ENCODE results near the gene NDFIP1. TPM values are rescaled to one million over a fixed set of nuclear protein-coding genes. Genes with fewer than 3 reads are reported as not detected.

Gene NDFIP1
- total and polyA plus RNA-seq, 2 of the 8 experiments (the other 6 are each of a cell fraction or from before 2014, with no cell fraction given): 8.8 to 27.1 TPM

DNA sequence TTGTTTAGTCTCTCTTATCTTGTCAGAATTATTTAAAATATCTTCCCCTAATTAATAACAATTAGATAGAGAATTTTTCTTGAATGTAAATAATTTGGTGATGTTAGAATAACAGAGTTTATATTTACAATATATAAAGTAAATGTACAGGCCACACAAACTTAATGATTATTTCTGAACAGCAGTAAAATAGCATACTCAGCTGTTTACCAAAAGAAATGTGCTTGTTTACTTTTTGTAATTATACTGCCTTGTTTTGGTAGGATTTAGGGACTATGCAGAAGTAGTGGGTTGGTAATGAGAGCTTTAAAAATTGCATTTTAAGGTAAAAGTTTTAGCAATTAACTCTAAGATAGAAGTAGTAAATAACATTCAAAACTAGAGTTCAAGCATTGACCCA lies 17.4 kb downstream of the NDFIP1 start:
- no peaks in the 10 kb centered on the region; a peak in 2 of 8 replicates for H3K36me3 ChIP-seq (ENCODE audit: control insufficient read depth in 2 of 4, insufficient read depth in 4 of 4, low read length in 3 of 4)
- H3K4me3 ChIP-seq (ENCODE audit: extremely low read depth in 1 of 4, insufficient read depth in 2 of 4, low read depth in 3 of 4, low read length in 4 of 4): no peak overlapping the region
- DNase-seq (ENCODE audit: low read depth in 1 of 2, low spot score in 2 of 2): no peak
- H3K4me1 ChIP-seq (replicated peaks in 1 of 4; ENCODE audit: control insufficient read depth in 3 of 4, insufficient read depth in 4 of 4, low read length in 3 of 4): peaks cover 0 to 6% (median 2%) of the 10 kb centered on the region in 4 experiments; a peak in 2 of 7 replicates
- no peak overlapping the region for H3K4me2 ChIP-seq (ENCODE audit: insufficient read depth in 1 of 2, low read depth in 2 of 2, low read length in 2 of 2)
- H2BK20ac ChIP-seq (ENCODE audit: low read length): no peak overlapping the region
- no peak overlapping the region for H2BK5ac ChIP-seq (ENCODE audit: low read depth, low read length)
- H3K79me1 ChIP-seq (ENCODE audit: low read depth, low read length): no peaks in the 10 kb centered on the region; the same call in 1 of the 2 replicates
- H4K20me1 ChIP-seq (replicated peaks in 1 of 2; ENCODE audit: control insufficient read depth in 1 of 2, insufficient read depth in 2 of 2, low read length in 2 of 2): no peaks in the 10 kb centered on the region
- H3K18ac ChIP-seq (ENCODE audit: extremely low read depth, low read length): no peak overlapping the region
- no peak overlapping the region for H4K5ac ChIP-seq (ENCODE audit: insufficient read length, low read depth, low read length)
- no peaks in the 10 kb centered on the region for H3K23me2 ChIP-seq (ENCODE audit: low read depth, low read length)
- no peak overlapping the region for H2BK12ac ChIP-seq (ENCODE audit: low read depth, low read length)
- no peak overlapping the region for H4K8ac ChIP-seq (ENCODE audit: extremely low read depth, insufficient read depth, low read length)
- no peak for TF ChIP-seq GTF2F1 (IDR thresholded peaks at IDR 0.05; ENCODE audit: borderline replicate concordance, low read depth, low read length)
- TF ChIP-seq, protein P1, sequence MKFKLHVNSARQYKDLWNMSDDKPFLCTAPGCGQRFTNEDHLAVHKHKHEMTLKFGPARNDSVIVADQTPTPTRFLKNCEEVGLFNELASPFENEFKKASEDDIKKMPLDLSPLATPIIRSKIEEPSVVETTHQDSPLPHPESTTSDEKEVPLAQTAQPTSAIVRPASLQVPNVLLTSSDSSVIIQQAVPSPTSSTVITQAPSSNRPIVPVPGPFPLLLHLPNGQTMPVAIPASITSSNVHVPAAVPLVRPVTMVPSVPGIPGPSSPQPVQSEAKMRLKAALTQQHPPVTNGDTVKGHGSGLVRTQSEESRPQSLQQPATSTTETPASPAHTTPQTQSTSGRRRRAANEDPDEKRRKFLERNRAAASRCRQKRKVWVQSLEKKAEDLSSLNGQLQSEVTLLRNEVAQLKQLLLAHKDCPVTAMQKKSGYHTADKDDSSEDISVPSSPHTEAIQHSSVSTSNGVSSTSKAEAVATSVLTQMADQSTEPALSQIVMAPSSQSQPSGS (IDR thresholded peaks at IDR 0.05; ENCODE audit: low read length): no peak
- peak; percentile 27; the same call in 1 of the 2 replicates for TF ChIP-seq MAFK (IDR thresholded peaks at IDR 0.05; ENCODE audit: low read depth, low read length)
- no peak overlapping the region for H3K4ac ChIP-seq (replicated peaks; ENCODE audit: insufficient read length, low read depth, low read length)
- no peak for FAIRE-seq
- 0 out of 4 replicates have a peak, but pooled peaks cover 2 to 4% of the 10 kb centered on the region in 2 experiments for H3K9me3 ChIP-seq (ENCODE audit: insufficient read depth in 2 of 2, low read depth in 1 of 2, low read length in 1 of 2)
- H3K27me3 ChIP-seq (replicated peaks in 1 of 4; ENCODE audit: control insufficient read depth in 3 of 4, extremely low read depth in 1 of 4, insufficient read depth in 3 of 4, low read length in 3 of 4): no peaks in the 10 kb centered on the region
- H3K9ac ChIP-seq (replicated peaks in 1 of 4; ENCODE audit: extremely low read depth in 1 of 4, low read depth in 3 of 4, low read length in 3 of 4): no peak overlapping the region
- no peak overlapping the region for H3K14ac ChIP-seq (ENCODE audit: insufficient read length)
- no peak overlapping the region for H3K56ac ChIP-seq (replicated peaks; ENCODE audit: insufficient read length, low read depth, low read length)
- CTCF ChIA-PET (ENCODE audit: partially characterized antibody): interaction anchor here (1.5 kb wide), 1 partner anchor 72 kb away, joined by 5 read pairs; no protein-coding TSS in a partner anchor
- H3K27ac ChIP-seq (ENCODE audit: low read depth, low read length): no peak overlapping the region
- POLR2A ChIA-PET (ENCODE audit: partially characterized antibody): no interaction called here
- no peak overlapping the region for H4K91ac ChIP-seq (replicated peaks; ENCODE audit: insufficient read length, low read length)
- no peak overlapping the region for H2BK120ac ChIP-seq (replicated peaks; ENCODE audit: low read depth, low read length)
- H2BK15ac ChIP-seq (ENCODE audit: low read length): no peak overlapping the region
- no peak overlapping the region for H2AK5ac ChIP-seq (ENCODE audit: low read depth, low read length)
- no peak overlapping the region for H2AFZ ChIP-seq (ENCODE audit: low read length)
- peaks cover 0 to 62% of the 10 kb centered on the region in 2 experiments; a peak in 2 of 4 replicates for H3K79me2 ChIP-seq (ENCODE audit: control insufficient read depth in 1 of 2, insufficient read depth in 2 of 2, low read length in 2 of 2)
- no peak overlapping the region for H3K23ac ChIP-seq (ENCODE audit: insufficient read length)
